Mesothelial cell of epicardium (in vitro differentiated cells): ENCODE results near the gene NECTIN2. TPM values are rescaled to one million over a fixed set of nuclear protein-coding genes. Genes with fewer than 3 reads are reported as not detected.
"Not testable (repeated sequence)": the region's sequence is repeated elsewhere in the genome, so short reads cannot be mapped to it uniquely, and the experiment has no call there.

ENCODE experiments used
- DNase-seq, 2 experiments: peaks; one replicate each; pipeline ENCODE4 v3.0.0; 2021; ENCODE audit warnings: low spot score in 2 of 2; ENCODE audit not compliant: unreplicated experiment in 2 of 2
- H3K27ac Mint-ChIP-seq: 2 replicates; pipeline ENCODE4 v1.8.0; 2021; ENCODE audit warnings: mixed read lengths
- H3K27me3 Mint-ChIP-seq: 2 replicates; pipeline ENCODE4 v1.8.0; 2021; ENCODE audit warnings: low read depth, mixed read lengths
- H3K36me3 Mint-ChIP-seq: 2 replicates; pipeline ENCODE4 v1.8.0; 2021; ENCODE audit warnings: mixed read lengths
- H3K4me1 Mint-ChIP-seq: 2 replicates; pipeline ENCODE4 v1.8.0; 2021; ENCODE audit warnings: mixed read lengths
- H3K4me3 Mint-ChIP-seq: 2 replicates; pipeline ENCODE4 v1.8.0; 2021; ENCODE audit warnings: mild to moderate bottlenecking, moderate library complexity, mixed read lengths
- H3K9me3 Mint-ChIP-seq: 2 replicates; pipeline ENCODE4 v1.8.0; 2021; ENCODE audit warnings: mixed read lengths
- CTCF ChIP-seq: fragments of 200-600 bp; sonication (generic); IDR thresholded peaks from one replicate; pipeline ENCODE4 v1.5.0; 2021; ENCODE audit warnings: antibody characterized with exemption; ENCODE audit not compliant: unreplicated experiment
- total RNA-seq: library from RNA; stranded (reverse); gene quantifications from 3 replicates; pipeline ENCODE4 v1.2.1, GENCODE V29; 2021

Gene NECTIN2
- total RNA-seq, 1 donor from 2014 or later = 300 TPM

- no peaks in the 10 kb centered on the region for H3K9me3 Mint-ChIP-seq
- H3K4me1 Mint-ChIP-seq = peaks cover 42% of the 10 kb centered on the region
- no peak for TF ChIP-seq CTCF
- peak overlapping the region; percentile 85 for H3K27ac Mint-ChIP-seq
- H3K36me3 Mint-ChIP-seq = peaks cover 6% of the 10 kb centered on the region
- no peak overlapping the region for H3K4me3 Mint-ChIP-seq
- DNase-seq = no peak
- no peaks in the 10 kb centered on the region for H3K27me3 Mint-ChIP-seq
These were observed 63.7 kb downstream of the NECTIN2 start for GRCh38 chr19:44909775-44910174.

- not testable (repeated sequence) for H3K4me3 Mint-ChIP-seq, H3K36me3 Mint-ChIP-seq, DNase-seq, H3K27me3 Mint-ChIP-seq, H3K9me3 Mint-ChIP-seq, H3K27ac Mint-ChIP-seq
- peaks cover 31% of the 10 kb centered on the region for H3K4me1 Mint-ChIP-seq
These were observed 65.8 kb downstream of the NECTIN2 start for GRCh38 chr19:44911896-44912295.

GRCh38 chr19:44912854-44913253 is 66.8 kb downstream of the NECTIN2 start:
- Mint-ChIP-seq H3K27me3 (no peaks in the 10 kb centered on the region), H3K4me3 (peak overlapping the region; percentile 26), H3K9me3 (no peaks in the 10 kb centered on the region), H3K27ac (no peak overlapping the region), H3K36me3 (peaks cover 6% of the 10 kb centered on the region), H3K4me1 (peaks cover 30% of the 10 kb centered on the region)
- no peak for DNase-seq
- no peak for TF ChIP-seq CTCF

GRCh38 chr19:44913512-44914432 is 67.7 kb downstream of the NECTIN2 start:
- Mint-ChIP-seq H3K4me3 (peak overlapping the region; percentile 98), H3K27ac (peak overlapping the region; percentile 86), H3K4me1 (peaks cover 30% of the 10 kb centered on the region)
- not testable (repeated sequence) for DNase-seq, H3K27me3 Mint-ChIP-seq, H3K36me3 Mint-ChIP-seq, H3K9me3 Mint-ChIP-seq

- H3K36me3 Mint-ChIP-seq, H3K27me3 Mint-ChIP-seq, H3K9me3 Mint-ChIP-seq: not testable (repeated sequence)
- peaks cover 30% of the 10 kb centered on the region for H3K4me1 Mint-ChIP-seq
- peak within 1 kb of the TSS; percentile 98 for H3K4me3 Mint-ChIP-seq
- peak within 1 kb of the TSS; percentile 99 for H3K27ac Mint-ChIP-seq
- DNase-seq = peak; percentile 76 to 91
These were observed 68.5 kb downstream of the NECTIN2 start, which contains the start of gene APOC1 for GRCh38 chr19:44914433-44915206. APOC1 (plus strand) TSS chr19:44914608; CDS start chr19:44914892, 284 bp downstream.

GRCh38 chr19:44924243-44924725 is 78.2 kb downstream of the NECTIN2 start:
- Mint-ChIP-seq H3K27ac (no peak overlapping the region), H3K4me1 (peaks cover 6% of the 10 kb centered on the region), H3K36me3 (no peaks in the 10 kb centered on the region), H3K9me3 (no peaks in the 10 kb centered on the region), H3K27me3 (peaks cover 9% of the 10 kb centered on the region), H3K4me3 (no peak overlapping the region)
- no peak for TF ChIP-seq CTCF
- no peak for DNase-seq
